Ammon's horn (tissue), 1 donor: Measurements from ENCODE around the gene GBP6.
"Not testable (repeated sequence)": the region's sequence is repeated elsewhere in the genome, so short reads cannot be mapped to it uniquely, and the experiment has no call there.

ENCODE experiments used
- DNase-seq: peaks from one replicate; pipeline ENCODE4 v3.0.0-alpha.2; 2016; ENCODE audit warnings: low spot score

GBP6 gene

DNA sequence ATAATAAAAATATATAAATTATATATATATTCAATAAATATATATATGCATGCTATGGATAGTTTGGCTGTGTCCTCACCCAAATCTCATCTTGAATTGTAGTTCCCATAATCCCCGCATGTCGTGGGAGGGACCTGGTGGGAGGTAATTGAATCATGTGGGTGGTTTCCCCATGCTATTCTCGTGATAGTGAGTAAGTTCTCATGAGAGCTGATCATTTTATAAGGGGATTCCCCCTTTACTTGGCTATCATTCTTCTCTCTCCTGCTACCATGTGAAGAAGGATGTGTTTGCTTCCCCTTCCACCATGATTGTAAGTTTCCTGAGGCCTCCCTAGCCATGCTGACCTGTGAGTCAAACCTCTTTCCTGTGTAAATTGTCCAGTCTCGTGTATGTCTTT, 10.0 kb downstream of the GBP6 start:
- DNase-seq, result not testable (repeated sequence)

DNA sequence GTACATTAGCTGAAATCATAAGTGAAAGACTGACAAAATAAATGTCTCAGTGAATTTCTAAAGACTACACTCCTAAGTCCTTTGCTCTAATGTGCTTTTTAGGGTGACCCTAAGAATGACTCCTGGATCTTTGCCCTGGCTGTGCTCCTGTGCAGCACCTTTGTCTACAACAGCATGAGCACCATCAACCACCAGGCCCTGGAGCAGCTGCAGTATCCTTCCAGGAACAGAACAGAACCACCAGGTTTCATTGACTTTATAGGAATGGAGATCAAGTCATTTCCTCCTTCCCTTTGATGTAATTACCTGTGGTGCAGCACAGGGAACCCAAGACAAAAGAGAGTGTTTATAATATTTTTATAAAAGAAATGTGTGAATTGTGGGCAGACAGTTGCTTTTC, 14.1 kb downstream of the GBP6 start:
- no peak for DNase-seq

DNA sequence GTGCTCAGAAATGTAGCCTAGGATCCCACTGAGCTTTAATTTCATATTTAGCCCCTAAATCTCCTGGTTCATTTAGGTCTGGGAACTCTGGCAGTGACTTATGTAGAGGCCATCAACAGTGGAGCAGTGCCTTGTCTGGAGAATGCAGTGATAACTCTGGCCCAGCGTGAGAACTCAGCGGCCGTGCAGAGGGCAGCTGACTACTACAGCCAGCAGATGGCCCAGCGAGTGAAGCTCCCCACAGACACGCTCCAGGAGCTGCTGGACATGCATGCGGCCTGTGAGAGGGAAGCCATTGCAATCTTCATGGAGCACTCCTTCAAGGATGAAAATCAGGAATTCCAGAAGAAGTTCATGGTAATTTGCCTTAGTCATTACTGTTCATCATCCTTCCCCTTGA, 17.8 kb downstream of the GBP6 start:
- DNase-seq, result no peak

DNA sequence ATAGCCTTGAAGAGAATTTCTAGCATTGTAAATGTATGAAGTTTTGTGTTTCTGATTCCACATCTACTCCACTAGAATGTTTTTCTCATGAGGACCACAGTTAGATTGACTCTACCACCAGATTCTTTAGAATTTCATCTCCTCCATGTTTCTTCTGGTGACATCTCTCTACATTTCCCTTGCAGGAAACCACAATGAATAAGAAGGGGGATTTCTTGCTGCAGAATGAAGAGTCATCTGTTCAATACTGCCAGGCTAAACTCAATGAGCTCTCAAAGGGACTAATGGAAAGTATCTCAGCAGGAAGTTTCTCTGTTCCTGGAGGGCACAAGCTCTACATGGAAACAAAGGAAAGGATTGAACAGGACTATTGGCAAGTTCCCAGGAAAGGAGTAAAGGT, 18.6 kb downstream of the GBP6 start:
- no peak for DNase-seq

DNA sequence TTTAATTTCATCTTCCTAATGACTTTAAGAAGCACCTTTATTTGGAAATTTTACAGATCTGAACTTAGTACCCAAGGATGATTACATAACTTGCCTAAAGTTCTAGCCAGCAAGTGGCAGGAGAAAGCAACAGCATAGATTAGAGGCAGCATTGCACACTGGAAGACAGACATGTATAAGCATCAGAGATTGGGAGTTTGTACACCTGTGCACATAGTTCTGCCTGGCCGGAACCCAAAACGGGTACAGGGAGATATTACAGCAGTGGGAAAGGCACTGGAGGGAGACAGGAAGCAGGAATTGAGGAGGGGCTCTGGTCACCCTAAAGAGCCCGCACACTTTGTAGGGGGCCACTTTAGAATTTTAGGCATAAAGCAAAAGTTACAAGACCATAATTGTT, 19.3 kb downstream of the GBP6 start:
- DNase-seq, result no peak

DNA sequence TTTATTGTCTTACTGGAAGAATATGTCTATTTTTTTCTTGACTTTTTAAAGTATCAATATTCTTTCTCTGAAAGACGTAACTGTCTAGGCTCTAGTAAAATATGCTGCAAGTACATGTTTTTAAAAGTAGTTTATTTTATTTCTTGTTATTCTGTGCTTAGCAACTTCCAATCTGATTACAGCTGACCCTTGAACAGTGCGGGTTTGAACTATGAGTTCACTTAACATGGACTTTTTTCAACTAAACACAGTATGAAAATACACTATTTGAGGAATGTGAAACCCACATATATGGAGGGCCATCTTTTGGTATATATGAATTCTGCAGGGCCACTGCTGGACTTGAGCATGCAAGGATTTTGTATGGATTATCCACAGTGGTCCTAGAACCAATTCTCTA, 26.8 kb downstream of the GBP6 start:
- no peak for DNase-seq

DNA sequence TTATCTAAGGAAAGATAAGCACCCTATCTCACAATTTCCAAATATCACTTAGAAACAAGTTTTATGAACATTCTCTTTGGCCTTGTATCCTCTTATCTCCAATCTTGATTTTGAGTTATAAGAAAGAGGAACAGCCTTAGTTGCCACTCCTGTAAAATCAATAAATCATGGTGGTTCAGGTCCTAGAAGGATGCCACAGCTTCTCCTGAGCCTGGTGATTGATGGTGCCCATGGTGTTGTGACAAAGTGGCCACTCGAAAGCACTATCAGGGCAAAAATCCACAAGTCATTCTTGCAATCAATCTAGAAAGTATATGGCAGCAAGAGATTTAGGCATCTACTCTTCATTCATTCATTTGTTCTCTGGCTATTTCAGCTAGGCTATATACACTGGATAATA, 27.8 kb downstream of the GBP6 start:
- DNase-seq, result no peak

DNA sequence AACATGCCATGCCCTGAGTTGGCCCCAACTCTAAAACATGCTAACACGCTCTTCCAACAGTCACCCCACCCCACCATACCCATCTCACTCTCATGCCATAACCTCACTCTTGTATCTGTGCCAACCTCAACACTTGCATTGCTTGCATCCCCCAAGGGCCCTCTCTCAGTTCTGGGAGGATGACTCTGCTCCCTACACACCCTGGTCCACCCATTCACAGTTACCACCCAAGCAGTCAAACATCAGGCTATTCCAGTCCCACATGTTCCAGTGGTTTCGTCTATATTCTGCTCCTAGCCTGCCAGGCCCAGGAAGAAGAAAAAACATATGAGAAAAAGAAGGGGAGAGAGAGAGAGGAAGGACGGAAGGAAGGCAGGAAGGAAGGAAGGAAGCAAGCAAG, 31.0 kb downstream of the GBP6 start:
- DNase-seq, result no peak

DNA sequence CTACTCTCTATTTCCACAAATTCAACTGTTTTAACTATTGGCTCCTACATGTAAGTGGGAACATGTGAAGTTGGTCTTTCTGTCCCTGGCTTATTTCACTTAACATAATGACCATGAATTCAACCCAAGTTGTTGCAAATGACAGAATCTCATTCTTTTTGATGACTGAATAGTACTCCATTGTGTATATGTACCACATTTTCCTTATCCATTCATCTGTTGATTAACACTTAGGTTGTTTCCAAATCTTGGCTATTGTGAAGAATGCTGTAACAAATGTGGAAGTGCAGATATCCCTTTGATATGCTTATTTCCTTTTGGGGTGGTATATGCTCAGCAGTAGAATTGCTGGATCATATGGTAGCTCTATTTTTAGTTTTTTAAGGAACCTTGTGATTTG, 33.0 kb downstream of the GBP6 start:
- DNase-seq, result no peak

DNA sequence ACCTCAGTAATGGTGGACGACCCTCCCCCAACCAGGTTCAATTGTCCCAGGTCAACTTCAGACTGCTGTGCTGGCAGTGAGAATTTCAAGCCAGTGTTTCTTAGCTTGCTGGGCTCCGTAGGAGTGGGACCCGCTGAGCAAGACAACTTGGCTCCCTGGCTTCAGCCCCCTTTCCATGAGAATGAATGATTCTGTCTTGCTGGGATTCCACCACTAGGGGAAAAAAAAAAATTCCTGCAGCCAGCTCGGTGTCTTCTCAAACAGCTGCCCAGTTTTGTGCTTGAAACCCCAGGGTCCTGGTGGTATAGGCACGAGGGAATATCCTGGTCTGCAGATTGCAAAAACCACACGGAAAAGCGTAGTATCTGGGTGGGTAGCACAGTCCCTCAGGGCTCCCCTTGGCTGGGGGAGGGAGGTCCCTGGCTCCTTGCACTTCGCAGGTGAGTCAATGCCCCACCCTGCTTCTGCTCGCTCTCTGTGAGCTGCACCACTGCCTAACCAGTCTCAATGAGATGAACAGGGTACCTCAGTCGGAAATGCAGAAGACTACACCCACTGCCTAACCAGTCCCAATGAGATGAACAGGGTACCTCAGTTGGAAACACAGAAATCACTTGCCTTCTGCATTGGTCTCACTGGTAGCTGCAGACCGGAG, 41.5 kb downstream of the GBP6 start:
- DNase-seq, result no peak

DNA sequence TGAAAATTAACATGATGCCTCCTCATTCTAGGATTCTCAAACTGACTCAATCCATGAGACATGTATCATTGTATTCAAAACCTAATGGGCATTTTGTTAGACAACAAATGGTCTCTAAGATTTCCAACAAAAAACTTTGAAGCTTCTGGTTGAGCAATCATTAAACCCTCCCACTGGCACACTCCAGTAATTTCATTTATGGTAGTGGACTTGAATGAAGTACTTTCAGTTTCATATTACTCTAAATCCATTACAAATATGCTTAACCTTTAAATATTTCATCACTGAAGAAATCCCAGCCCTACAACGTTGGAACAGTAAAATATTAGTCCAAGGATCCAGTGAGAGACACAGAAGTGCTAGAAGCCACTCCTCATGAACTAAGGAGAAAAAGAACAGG, 43.5 kb downstream of the GBP6 start:
- no peak for DNase-seq

DNA sequence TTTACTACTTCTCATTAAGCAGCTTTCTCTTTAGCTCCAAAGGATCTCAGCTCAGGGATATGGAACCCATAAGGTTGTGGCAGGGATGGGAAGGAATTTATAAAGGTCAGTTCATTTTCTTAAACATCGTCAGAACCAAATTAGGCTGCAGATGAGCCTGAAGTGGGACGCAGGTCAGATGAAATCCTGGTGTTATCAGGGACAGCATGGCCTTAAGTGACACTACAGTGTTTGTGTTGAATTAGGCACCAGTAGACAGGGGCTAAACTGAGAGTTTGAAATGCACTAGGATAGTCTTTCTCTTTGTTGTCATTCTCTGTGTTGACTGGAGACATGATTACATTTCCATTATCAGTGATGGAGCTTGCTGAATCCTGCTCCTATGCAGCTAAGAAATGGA, 43.9 kb downstream of the GBP6 start:
- not testable (repeated sequence) for DNase-seq

DNA sequence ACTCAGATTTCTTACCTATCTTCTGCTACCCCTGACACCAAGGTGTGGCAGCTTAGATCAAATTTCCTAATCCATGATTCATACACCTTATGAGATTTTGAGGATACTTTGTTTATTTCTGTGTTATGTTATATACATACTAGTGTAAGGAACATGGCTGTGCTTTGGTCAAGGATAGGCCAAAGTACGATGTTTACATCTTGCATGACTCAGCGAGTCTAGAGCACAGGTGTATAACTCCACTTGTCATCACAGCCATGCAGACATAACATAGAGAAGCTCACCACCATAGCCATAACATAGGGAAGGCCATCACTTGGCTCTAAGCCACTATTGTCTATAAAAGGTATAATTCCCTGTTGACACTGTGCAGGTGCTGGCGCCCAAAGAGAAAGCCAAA, 61.2 kb downstream of the GBP6 start:
- no peak for DNase-seq

DNA sequence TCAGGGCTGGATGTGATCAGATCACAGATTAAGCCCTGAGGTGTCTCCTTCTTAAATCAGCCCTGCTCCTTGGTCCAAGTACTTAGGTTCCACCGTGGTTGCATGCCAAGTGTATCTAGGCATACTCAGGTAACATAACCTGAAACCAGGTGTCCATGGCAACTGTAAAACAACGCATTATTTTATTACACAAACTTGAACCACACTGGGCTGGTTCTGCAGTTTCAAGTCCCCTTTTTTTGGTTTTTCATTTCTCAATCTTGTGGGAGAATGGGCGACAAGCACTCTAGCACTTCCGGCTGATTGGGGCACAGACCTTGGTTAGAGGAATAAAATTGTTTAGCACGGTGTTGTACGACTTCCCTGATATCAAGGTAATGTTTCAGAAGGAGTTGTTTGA, 65.2 kb downstream of the GBP6 start:
- no peak for DNase-seq

DNA sequence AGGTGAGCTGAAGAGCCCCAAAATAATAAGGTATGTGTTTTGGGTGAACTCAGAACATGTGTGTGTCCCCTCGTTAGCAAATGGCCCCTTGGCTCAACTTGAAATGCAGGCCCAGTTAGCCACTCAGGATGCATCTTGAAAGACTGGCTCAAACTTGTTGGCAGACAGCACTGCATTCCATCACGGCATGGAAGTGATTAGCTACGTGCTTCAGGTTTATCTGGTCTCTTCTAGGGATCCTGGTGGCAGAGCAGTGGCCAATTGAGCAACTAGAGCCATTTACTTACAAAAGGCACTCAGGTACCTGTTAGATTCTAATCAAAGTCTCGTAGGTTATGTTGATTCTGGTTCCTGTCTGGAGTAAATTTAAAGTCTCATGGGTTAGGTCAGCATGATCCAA, 65.8 kb downstream of the GBP6 start:
- DNase-seq, result not testable (repeated sequence)

DNA sequence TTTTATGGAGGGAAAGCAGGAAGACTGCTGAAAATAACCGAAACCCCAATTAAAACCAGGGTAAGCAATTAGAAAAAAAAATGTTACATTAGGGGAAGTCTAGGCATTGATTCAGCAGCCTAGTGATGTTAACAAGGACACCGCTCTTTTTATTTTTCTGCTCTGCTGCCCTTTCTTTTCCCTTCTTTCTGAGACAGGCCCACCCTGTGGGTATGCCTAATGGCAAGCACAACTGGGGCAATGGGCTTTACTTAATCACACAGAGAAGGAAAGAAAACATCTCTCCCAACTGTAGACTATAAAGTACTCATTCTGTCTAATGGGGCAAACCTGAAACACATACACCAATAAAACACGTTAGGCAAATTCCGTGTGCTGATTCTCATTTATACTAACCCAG, 69.6 kb downstream of the GBP6 start:
- DNase-seq, result no peak

DNA sequence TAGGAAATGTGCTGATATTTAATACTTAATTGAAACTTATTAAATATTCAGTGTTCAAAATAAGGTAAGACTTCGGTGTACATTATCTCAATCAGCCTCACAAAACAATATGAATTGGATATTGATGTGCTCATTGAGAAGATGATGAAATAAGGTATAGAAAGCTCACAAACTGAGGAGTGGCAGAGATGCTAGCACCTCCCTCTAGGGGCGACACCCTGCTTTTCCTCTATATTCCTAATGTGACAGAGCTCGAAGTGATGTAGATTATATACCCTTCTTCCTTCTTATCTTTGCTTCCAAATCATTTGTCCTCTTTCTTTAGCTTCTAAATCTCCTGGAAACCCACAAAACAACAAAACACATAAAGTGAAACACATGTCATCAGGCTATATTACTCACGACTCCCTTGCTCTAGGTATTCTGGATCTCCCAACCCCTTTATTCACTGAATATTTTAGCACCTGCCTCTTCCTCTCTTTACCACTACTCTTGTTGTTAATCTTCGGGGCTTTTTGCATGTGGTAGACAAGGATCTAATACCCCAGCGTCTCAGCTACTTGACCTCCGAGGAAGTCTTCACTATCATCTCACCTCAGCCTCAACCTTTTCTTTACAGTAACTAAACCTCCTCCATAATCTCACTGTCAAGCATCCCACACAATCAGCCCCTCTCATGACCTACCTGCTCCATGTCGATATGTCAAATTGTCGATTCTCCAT, 70.4 kb downstream of the GBP6 start:
- DNase-seq, result not testable (repeated sequence)
